ENCODE data around the gene CX3CR1.
A peak's percentile ranks its signal among the peaks of the same experiment; 100 is the strongest.

Gene CX3CR1

DNA sequence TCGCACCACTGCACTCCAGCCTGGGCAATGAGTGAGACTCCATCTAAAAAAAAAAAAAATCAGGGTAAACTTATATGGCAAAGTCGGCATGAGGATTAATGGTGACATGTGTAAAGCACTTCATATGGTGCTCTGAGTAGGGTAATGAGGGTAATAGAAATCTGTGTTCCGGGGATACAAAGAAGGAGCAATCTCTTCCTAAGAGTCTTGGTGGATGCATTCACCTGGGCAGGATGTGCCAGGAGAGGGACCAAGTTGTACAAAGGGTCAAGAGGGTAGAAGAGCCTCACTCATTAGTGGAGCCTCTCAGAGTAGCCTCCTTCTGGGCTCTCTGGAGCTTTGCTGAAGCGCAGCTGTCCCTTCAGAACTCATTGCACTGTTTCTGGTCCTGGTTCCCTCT is 9.3 kb upstream of the CX3CR1 start:
- TF ChIP-seq, protein P1, sequence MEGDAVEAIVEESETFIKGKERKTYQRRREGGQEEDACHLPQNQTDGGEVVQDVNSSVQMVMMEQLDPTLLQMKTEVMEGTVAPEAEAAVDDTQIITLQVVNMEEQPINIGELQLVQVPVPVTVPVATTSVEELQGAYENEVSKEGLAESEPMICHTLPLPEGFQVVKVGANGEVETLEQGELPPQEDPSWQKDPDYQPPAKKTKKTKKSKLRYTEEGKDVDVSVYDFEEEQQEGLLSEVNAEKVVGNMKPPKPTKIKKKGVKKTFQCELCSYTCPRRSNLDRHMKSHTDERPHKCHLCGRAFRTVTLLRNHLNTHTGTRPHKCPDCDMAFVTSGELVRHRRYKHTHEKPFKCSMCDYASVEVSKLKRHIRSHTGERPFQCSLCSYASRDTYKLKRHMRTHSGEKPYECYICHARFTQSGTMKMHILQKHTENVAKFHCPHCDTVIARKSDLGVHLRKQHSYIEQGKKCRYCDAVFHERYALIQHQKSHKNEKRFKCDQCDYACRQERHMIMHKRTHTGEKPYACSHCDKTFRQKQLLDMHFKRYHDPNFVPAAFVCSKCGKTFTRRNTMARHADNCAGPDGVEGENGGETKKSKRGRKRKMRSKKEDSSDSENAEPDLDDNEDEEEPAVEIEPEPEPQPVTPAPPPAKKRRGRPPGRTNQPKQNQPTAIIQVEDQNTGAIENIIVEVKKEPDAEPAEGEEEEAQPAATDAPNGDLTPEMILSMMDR (IDR thresholded peaks at IDR 0.05): no peak
- DNase-seq: no peak
- intact Hi-C loops (cut with DNase I; ENCODE audit: low total_unique reads): loop anchor here (5.0 kb wide), 1 partner anchor 82 kb away; no protein-coding TSS in a partner anchor
- Histone ChIP-seq H3K4me3 (no peak overlapping the region), H3K36me3 (no peaks in the 10 kb centered on the region), H3K27me3 (no peaks in the 10 kb centered on the region), H3K9me3 (no peaks in the 10 kb centered on the region), H3K27ac (peak overlapping the region in 1 of 2 donors; percentile 65), H3K4me1 (no peaks in the 10 kb centered on the region)

GRCh38 chr3:39288300-39288808 is 8.5 kb upstream of the CX3CR1 start:
- Histone ChIP-seq H3K36me3 (no peaks in the 10 kb centered on the region), H3K27ac (no peak overlapping the region), H3K27me3 (no peaks in the 10 kb centered on the region), H3K4me3 (no peak overlapping the region), H3K4me1 (no peaks in the 10 kb centered on the region), H3K9me3 (no peaks in the 10 kb centered on the region)
- intact Hi-C loops (cut with DNase I; ENCODE audit: low total_unique reads): loop anchor here (5.0 kb wide), 1 partner anchor 81 kb away; no protein-coding TSS in a partner anchor
- peak; percentile 71 to 79 for DNase-seq
- TF ChIP-seq, protein P1 (IDR thresholded peaks at IDR 0.05): peak; percentile 84 to 90

DNA sequence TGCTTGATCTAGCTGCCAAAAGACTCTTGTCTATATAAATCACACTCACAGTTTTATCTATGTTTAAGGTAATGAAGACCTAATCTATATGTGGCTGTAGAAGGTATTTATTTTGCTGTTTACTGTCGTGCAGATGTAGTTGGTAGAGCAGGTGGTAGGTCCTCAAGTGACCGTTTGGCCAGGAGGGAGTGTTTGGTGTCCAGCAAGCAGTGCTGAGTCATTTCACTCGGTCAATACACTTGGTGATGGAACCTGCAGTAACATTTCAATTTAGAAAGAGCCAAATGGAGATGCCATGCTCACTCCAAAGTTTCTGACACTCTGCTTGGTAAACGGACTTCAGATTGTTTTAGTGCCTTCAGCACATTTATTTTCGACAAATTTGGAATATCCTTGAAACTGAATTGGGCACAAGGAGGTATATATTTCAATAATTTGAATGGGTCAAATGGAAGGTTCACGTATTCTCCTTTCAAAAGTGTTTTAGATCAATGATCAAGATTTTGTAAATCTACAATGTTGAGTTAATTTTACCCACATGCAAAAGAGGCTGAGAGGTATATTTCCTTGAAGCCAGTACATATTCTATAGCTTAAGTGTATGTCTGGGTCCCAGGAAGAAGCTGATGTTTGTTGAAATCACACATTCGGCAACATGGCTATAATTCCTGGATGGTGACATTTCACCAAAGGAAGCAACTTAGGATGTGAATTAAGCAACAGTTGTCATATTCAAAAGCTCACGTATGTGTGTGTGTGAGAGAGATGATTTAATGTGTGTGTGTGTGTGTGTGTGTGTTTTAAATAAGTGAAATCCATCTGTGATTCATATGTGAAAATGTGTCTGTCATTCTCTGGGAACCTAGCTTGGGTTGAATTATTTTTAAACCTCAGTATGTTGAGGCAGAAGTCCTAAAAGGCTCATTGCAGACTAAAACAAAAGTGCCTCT is 7.7 kb upstream of the CX3CR1 start:
- H3K9me3 ChIP-seq: no peaks in the 10 kb centered on the region
- H3K36me3 ChIP-seq: no peaks in the 10 kb centered on the region
- no peak for DNase-seq
- no peak overlapping the region for H3K4me3 ChIP-seq
- intact Hi-C loops (cut with DNase I; ENCODE audit: low total_unique reads): loop anchor here (5.0 kb wide), 1 partner anchor 80 kb away; no protein-coding TSS in a partner anchor
- no peaks in the 10 kb centered on the region for H3K27me3 ChIP-seq
- no peaks in the 10 kb centered on the region for H3K4me1 ChIP-seq
- TF ChIP-seq, protein P1 (IDR thresholded peaks at IDR 0.05): no peak
- H3K27ac ChIP-seq: no peak overlapping the region

DNA sequence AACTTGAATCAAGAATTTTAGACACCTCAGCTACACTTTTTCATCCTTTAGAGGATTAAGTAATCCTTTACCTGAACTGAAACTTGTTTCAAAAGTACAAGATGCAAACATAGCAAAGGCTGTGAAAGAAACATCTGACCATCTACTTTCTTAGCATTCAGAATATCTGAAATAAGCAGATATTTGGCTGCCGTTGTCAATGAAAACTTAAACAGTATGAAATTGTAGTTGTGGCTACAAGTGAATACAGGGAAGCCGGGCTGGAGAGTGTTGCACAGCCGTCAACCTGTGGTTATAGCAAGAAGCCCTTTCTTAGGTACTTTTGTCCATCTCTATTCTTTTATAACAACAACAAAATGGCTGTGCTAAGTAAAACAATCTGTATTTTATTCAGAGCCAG is 6.9 kb upstream of the CX3CR1 start:
- TF ChIP-seq, protein P1 (IDR thresholded peaks at IDR 0.05): no peak
- no peak overlapping the region for H3K4me3 ChIP-seq
- H3K27ac ChIP-seq: no peak overlapping the region
- H3K36me3 ChIP-seq: no peaks in the 10 kb centered on the region
- no peaks in the 10 kb centered on the region for H3K4me1 ChIP-seq
- no peaks in the 10 kb centered on the region for H3K27me3 ChIP-seq
- DNase-seq: no peak
- intact Hi-C loops (cut with DNase I; ENCODE audit: low total_unique reads): loop anchor here (5.0 kb wide), 1 partner anchor 79 kb away; no protein-coding TSS in a partner anchor
- no peaks in the 10 kb centered on the region for H3K9me3 ChIP-seq

DNA sequence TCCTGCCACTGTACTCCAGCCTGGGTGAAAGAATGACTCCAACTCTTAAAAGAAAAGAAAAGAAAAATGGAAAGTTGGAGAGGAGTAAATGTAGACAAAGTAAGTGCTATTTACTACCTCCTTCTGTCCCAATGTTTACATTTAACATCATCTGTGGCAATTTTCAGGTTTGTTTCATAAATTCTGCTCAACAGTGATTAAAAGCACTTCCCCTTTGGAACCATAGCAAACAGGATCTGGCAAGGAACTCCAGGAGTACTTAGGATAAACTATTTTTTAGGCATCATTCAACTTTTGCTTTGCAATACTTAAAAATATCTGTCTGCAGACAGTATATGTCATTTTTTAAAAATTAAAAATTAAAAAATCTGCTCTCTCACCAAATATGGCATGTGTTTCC is 5.5 kb upstream of the CX3CR1 start:
- Histone ChIP-seq H3K4me1 (no peaks in the 10 kb centered on the region), H3K9me3 (no peaks in the 10 kb centered on the region), H3K36me3 (no peaks in the 10 kb centered on the region), H3K4me3 (no peak overlapping the region), H3K27ac (no peak overlapping the region), H3K27me3 (no peaks in the 10 kb centered on the region)
- TF ChIP-seq, protein P1 (IDR thresholded peaks at IDR 0.05): no peak
- DNase-seq: no peak
- intact Hi-C loops (cut with DNase I; ENCODE audit: low total_unique reads): loop anchor here (5.0 kb wide), 1 partner anchor 78 kb away; no protein-coding TSS in a partner anchor

All from tibial artery (tissue), 4 donors.